ENCODE measurements around the gene ERC2. TPM values are rescaled to one million over a fixed set of nuclear protein-coding genes. Genes with fewer than 3 reads are reported as not detected.

The ERC2 gene
- total and polyA plus RNA-seq, 2 of the 8 experiments (the other 6 are each of a cell fraction or from before 2014, with no cell fraction given), result 16.4 to 22.8 TPM

- POLR2A ChIA-PET (ENCODE audit: partially characterized antibody), result no interaction called here
These were observed 39.6 kb downstream of the ERC2 start for GRCh38 chr3:56428667-56429066.

More at GRCh38 chr3:56428667-56429066, 39.6 kb downstream of the ERC2 start:
- CTCF ChIA-PET (ENCODE audit: partially characterized antibody), result interaction anchor here (1.0 to 1.4 kb wide), 2 partner anchors 37 to 81 kb away, joined by 3 read pairs; no protein-coding TSS in a partner anchor
- H2AK5ac ChIP-seq (ENCODE audit: low read depth, low read length), result no peak overlapping the region
- H3K27me3 ChIP-seq (replicated peaks in 1 of 4; ENCODE audit: control insufficient read depth in 3 of 4, extremely low read depth in 1 of 4, insufficient read depth in 3 of 4, low read length in 3 of 4), result no peaks in the 10 kb centered on the region
- no peak overlapping the region for H3K27ac ChIP-seq (ENCODE audit: low read depth, low read length)
- no peak overlapping the region for H2BK12ac ChIP-seq (ENCODE audit: low read depth, low read length)
- H3K23ac ChIP-seq (ENCODE audit: insufficient read length), result no peak overlapping the region
- H3K23me2 ChIP-seq (ENCODE audit: low read depth, low read length), result no peaks in the 10 kb centered on the region
- H3K79me2 ChIP-seq (ENCODE audit: control insufficient read depth in 1 of 2, insufficient read depth in 2 of 2, low read length in 2 of 2), result no peaks in the 10 kb centered on the region
- no peak overlapping the region for H2AFZ ChIP-seq (ENCODE audit: low read length)
- no peak overlapping the region for H3K14ac ChIP-seq (ENCODE audit: insufficient read length)
- FAIRE-seq (no peak), DNase-seq (ENCODE audit: low read depth in 1 of 2, low spot score in 2 of 2) (no peak)
- H4K91ac ChIP-seq (replicated peaks; ENCODE audit: insufficient read length, low read length), result no peak overlapping the region
- no peak overlapping the region for H2BK120ac ChIP-seq (replicated peaks; ENCODE audit: low read depth, low read length)
- H3K4me2 ChIP-seq (ENCODE audit: insufficient read depth in 1 of 2, low read depth in 2 of 2, low read length in 2 of 2), result no peak overlapping the region
- H2BK5ac ChIP-seq (ENCODE audit: low read depth, low read length), result no peak overlapping the region
- H3K9ac ChIP-seq (replicated peaks in 1 of 4; ENCODE audit: extremely low read depth in 1 of 4, low read depth in 3 of 4, low read length in 3 of 4), result no peak overlapping the region
- no peak overlapping the region for H2BK20ac ChIP-seq (ENCODE audit: low read length)
- 91% methylated on average over 6 of the region's 6 CpGs; no CpG with 5 or more reads in 1 of the 2 experiments for WGBS, 2 experiments (ENCODE audit: extremely low coverage in 1 of 2, insufficient coverage in 1 of 2, insufficient read length in 1 of 2, insufficient replicate concordance in 2 of 2, low coverage in 1 of 2, low lambda C conversion rate in 2 of 2, missing lambda C conversion rate in 1 of 2)
- H3K18ac ChIP-seq (ENCODE audit: extremely low read depth, low read length), result no peak overlapping the region
- H3K79me1 ChIP-seq (ENCODE audit: low read depth, low read length), result no peaks in the 10 kb centered on the region
- H3K36me3 ChIP-seq (ENCODE audit: control insufficient read depth in 2 of 4, insufficient read depth in 4 of 4, low read length in 3 of 4), result peaks cover 0 to 8% (median 5%) of the 10 kb centered on the region in 4 experiments; a peak in 3 of 8 replicates
- H4K8ac ChIP-seq (ENCODE audit: extremely low read depth, insufficient read depth, low read length), result no peak overlapping the region
- no peaks in the 10 kb centered on the region for H3K4me1 ChIP-seq (replicated peaks in 1 of 4; ENCODE audit: control insufficient read depth in 3 of 4, insufficient read depth in 4 of 4, low read length in 3 of 4)
- no peak overlapping the region for H3K4me3 ChIP-seq (ENCODE audit: extremely low read depth in 1 of 4, insufficient read depth in 2 of 4, low read depth in 3 of 4, low read length in 4 of 4)
- no peak overlapping the region for H2BK15ac ChIP-seq (ENCODE audit: low read length)
- no peak overlapping the region for H3K56ac ChIP-seq (replicated peaks; ENCODE audit: insufficient read length, low read depth, low read length)
- H4K5ac ChIP-seq (ENCODE audit: insufficient read length, low read depth, low read length), result no peak overlapping the region
- H4K20me1 ChIP-seq (replicated peaks in 1 of 2; ENCODE audit: control insufficient read depth in 1 of 2, insufficient read depth in 2 of 2, low read length in 2 of 2), result no peaks in the 10 kb centered on the region
- H3K4ac ChIP-seq (replicated peaks; ENCODE audit: insufficient read length, low read depth, low read length), result no peak overlapping the region
- H3K9me3 ChIP-seq (ENCODE audit: insufficient read depth in 2 of 2, low read depth in 1 of 2, low read length in 1 of 2), result no peaks in the 10 kb centered on the region
- TF ChIP-seq RXRA (IDR thresholded peaks at IDR 0.05; ENCODE audit: insufficient read depth, low read depth, low read length) (no peak), SRF (IDR thresholded peaks at IDR 0.05; ENCODE audit: low read depth, low read length) (no peak), KDM4A (IDR thresholded peaks at IDR 0.05; ENCODE audit: low read depth, low read length, severe bottlenecking) (no peak), TCF12 (IDR thresholded peaks at IDR 0.05; ENCODE audit: low read depth, low read length) (no peak), SIN3A (conservative IDR thresholded peaks at IDR 0.05 in 1 of 2, IDR thresholded peaks at IDR 0.05 in 1 of 2; ENCODE audit: low read depth in 1 of 2, low read length in 2 of 2) (no peak), HDAC2 (IDR thresholded peaks at IDR 0.05; ENCODE audit: borderline replicate concordance in 1 of 2, low read depth in 2 of 2, low read length in 2 of 2) (no peak), RAD21 (IDR thresholded peaks at IDR 0.05 in 1 of 2, conservative IDR thresholded peaks at IDR 0.05 in 1 of 2; ENCODE audit: low read depth in 2 of 2, low read length in 2 of 2) (no peak)

Data from H1 (cell line).